Activated B cell treated with CpG ODN at 0.5 μM for 24 hours (primary cell): Measurements from ENCODE around the gene FAM131A. TPM values are rescaled to one million over a fixed set of nuclear protein-coding genes. Genes with fewer than 3 reads are reported as not detected.
A peak's percentile ranks its signal among the peaks of the same experiment; 100 is the strongest.

Source experiments
- ATAC-seq: fragments of 200-7000 bp; cut with Tn5 transposase; one replicate; pipeline ENCODE4 v1.10.0; 2021; ENCODE audit warnings: low read depth, mild to moderate bottlenecking, moderate library complexity
- CTCF ChIA-PET: fragments of 350-600 bp; sonication (Branson Sonifier 250); formaldehyde crosslinking; loops from one replicate; lab custom pipeline; 2021; ENCODE audit warnings: antibody characterized with exemption; lab: Charles Lee
- POLR2A ChIA-PET: fragments of 350-600 bp; sonication (Branson Sonifier 250); formaldehyde crosslinking; loops from one replicate; lab custom pipeline; 2021; ENCODE audit warnings: antibody characterized with exemption; lab: Charles Lee
- DNase-seq: peaks from one replicate; pipeline ENCODE4 v3.0.0; 2022
- H3K27ac Mint-ChIP-seq: one replicate; pipeline ENCODE4 v1.8.0; 2020; ENCODE audit warnings: mixed read lengths
- H3K27me3 Mint-ChIP-seq: one replicate; pipeline ENCODE4 v1.8.0; 2021; ENCODE audit warnings: mixed read lengths
- H3K36me3 Mint-ChIP-seq: one replicate; pipeline ENCODE4 v1.8.0; 2021; ENCODE audit warnings: low read depth, mixed read lengths
- H3K4me1 Mint-ChIP-seq: one replicate; pipeline ENCODE4 v1.8.0; 2021; ENCODE audit warnings: mixed read lengths
- H3K4me3 Mint-ChIP-seq: one replicate; pipeline ENCODE4 v1.8.0; 2020; ENCODE audit warnings: mild to moderate bottlenecking, mixed read lengths
- H3K9me3 Mint-ChIP-seq: one replicate; pipeline ENCODE4 v1.8.0; 2020; ENCODE audit warnings: mixed read lengths
- CTCF ChIP-seq: fragments of 200-600 bp; IDR thresholded peaks from one replicate; pipeline ENCODE4 v1.8.0; 2022; ENCODE audit warnings: antibody characterized with exemption, mild to moderate bottlenecking
- intact Hi-C: fragments of 100-400 bp; cut with micrococcal nuclease; formaldehyde crosslinking; loops from one replicate; pipeline ENCODE4 v1.15.1; 2024
- total RNA-seq: library from RNA; stranded (reverse); gene quantifications from 2 replicates; pipeline ENCODE4 v1.2.3, GENCODE V29; 2022

The FAM131A gene
- total RNA-seq, 1 donor from 2014 or later: 5.3 TPM

GRCh38 chr3:184372911-184373310 is 35.5 kb downstream of the FAM131A start:
- ChIA-PET POLR2A (interaction anchor here (1.1 kb wide), 1 partner anchor 10 kb away, joined by 3 read pairs; no protein-coding TSS in a partner anchor), CTCF (interaction anchor here (1.9 to 5.3 kb wide), 3 partner anchors 8 to 169 kb away, joined by 4 to 75 read pairs (median 39); no protein-coding TSS in a partner anchor)
- TF ChIP-seq CTCF: no peak
- ATAC-seq: no peak
- H3K4me3 Mint-ChIP-seq: no peak overlapping the region
- no peaks in the 10 kb centered on the region for H3K9me3 Mint-ChIP-seq
- no peak for DNase-seq
- peaks cover 2% of the 10 kb centered on the region for H3K4me1 Mint-ChIP-seq
- intact Hi-C loops: no loop called here
- H3K36me3 Mint-ChIP-seq: peaks cover 19% of the 10 kb centered on the region
- H3K27me3 Mint-ChIP-seq: peaks cover 27% of the 10 kb centered on the region
- no peak overlapping the region for H3K27ac Mint-ChIP-seq

- peaks cover 30% of the 10 kb centered on the region for H3K27me3 Mint-ChIP-seq
- peaks cover 15% of the 10 kb centered on the region for H3K36me3 Mint-ChIP-seq
- H3K4me3 Mint-ChIP-seq: no peak overlapping the region
- TF ChIP-seq CTCF: no peak
- intact Hi-C loops: no loop called here
- peaks cover 2% of the 10 kb centered on the region for H3K4me1 Mint-ChIP-seq
- POLR2A ChIA-PET: no interaction called here
- CTCF ChIA-PET: interaction anchor here (5.3 kb wide), 1 partner anchor 140 kb away, joined by 75 read pairs; no protein-coding TSS in a partner anchor
- no peaks in the 10 kb centered on the region for H3K9me3 Mint-ChIP-seq
- ATAC-seq (no peak), DNase-seq (no peak)
- no peak overlapping the region for H3K27ac Mint-ChIP-seq
Observed at GRCh38 chr3:184373422-184373821, 36.0 kb downstream of the FAM131A start.

GRCh38 chr3:184375747-184376461 is 38.5 kb downstream of the FAM131A start:
- no peak for ATAC-seq
- Mint-ChIP-seq H3K9me3 (no peaks in the 10 kb centered on the region), H3K27me3 (peaks cover 42% of the 10 kb centered on the region), H3K27ac (peak overlapping the region; percentile 3), H3K4me3 (no peak overlapping the region), H3K4me1 (peaks cover 9% of the 10 kb centered on the region), H3K36me3 (no peaks in the 10 kb centered on the region)
- CTCF ChIA-PET: interaction anchor here (5.3 kb wide), 1 partner anchor 137 kb away, joined by 75 read pairs; no protein-coding TSS in a partner anchor
- POLR2A ChIA-PET: no interaction called here
- no peak for TF ChIP-seq CTCF
- no peak for DNase-seq
- intact Hi-C loops: no loop called here

GRCh38 chr3:184377374-184377773 is 40.0 kb downstream of the FAM131A start:
- Mint-ChIP-seq H3K9me3 (no peaks in the 10 kb centered on the region), H3K27me3 (peaks cover 48% of the 10 kb centered on the region), H3K27ac (no peak overlapping the region), H3K4me1 (peaks cover 17% of the 10 kb centered on the region), H3K4me3 (no peak overlapping the region), H3K36me3 (no peaks in the 10 kb centered on the region)
- TF ChIP-seq CTCF: no peak
- ChIA-PET POLR2A (no interaction called here), CTCF (no interaction called here)
- DNase-seq: no peak
- intact Hi-C loops: no loop called here
- no peak for ATAC-seq

- intact Hi-C loops: no loop called here
- Mint-ChIP-seq H3K27ac (no peak within 1 kb of the TSS), H3K27me3 (peaks cover 54% of the 10 kb centered on the region), H3K36me3 (no peaks in the 10 kb centered on the region), H3K4me1 (peaks cover 17% of the 10 kb centered on the region), H3K9me3 (no peaks in the 10 kb centered on the region), H3K4me3 (peak within 1 kb of the TSS; percentile 66)
- no peak for TF ChIP-seq CTCF
- ChIA-PET POLR2A (no interaction called here), CTCF (no interaction called here)
- ATAC-seq (no peak), DNase-seq (no peak)
Observed at GRCh38 chr3:184377882-184378445, 40.6 kb downstream of the FAM131A start, which contains the start of gene THPO. Gene THPO (minus strand): TSS chr3:184378207. CDS start chr3:184376259, 1,948 bp downstream.
